ENCODE data around the gene SHB.

SHB gene

GRCh38 chr9:37984672-37985611 is 84.1 kb downstream of the SHB start:
- peak; percentile 38 for DNase-seq

GRCh38 chr9:37984278-37984671 is 84.8 kb downstream of the SHB start:
- no peak for DNase-seq

- DNase-seq: no peak
Measured at GRCh38 chr9:37983381-37984067, 85.5 kb downstream of the SHB start.

GRCh38 chr9:37979844-37980243 is 89.2 kb downstream of the SHB start:
- no peak for DNase-seq

GRCh38 chr9:37978983-37979382 is 90.0 kb downstream of the SHB start:
- DNase-seq: no peak

- no peak for DNase-seq
Measured at GRCh38 chr9:37978481-37978864, 90.6 kb downstream of the SHB start.

GRCh38 chr9:37977851-37978480 is 91.1 kb downstream of the SHB start:
- no peak for DNase-seq

GRCh38 chr9:37976714-37977477 is 92.1 kb downstream of the SHB start:
- DNase-seq: peak; percentile 21

- DNase-seq: no peak
Measured at GRCh38 chr9:37975639-37976038, 93.4 kb downstream of the SHB start.

- peak; percentile 16 for DNase-seq
Measured at GRCh38 chr9:37974506-37975173, 94.4 kb downstream of the SHB start.

- DNase-seq: no peak
Measured at GRCh38 chr9:37972351-37972848, 96.6 kb downstream of the SHB start.

GRCh38 chr9:37971691-37972090 is 97.3 kb downstream of the SHB start:
- no peak for DNase-seq

- DNase-seq: no peak
Measured at GRCh38 chr9:37971108-37971459, 97.9 kb downstream of the SHB start.

- DNase-seq: no peak
Measured at GRCh38 chr9:37970301-37971107, 98.5 kb downstream of the SHB start.

GRCh38 chr9:37969558-37970300 is 99.3 kb downstream of the SHB start:
- no peak for DNase-seq

GRCh38 chr9:37969130-37969529 is 99.9 kb downstream of the SHB start:
- DNase-seq: no peak

GRCh38 chr9:37968228-37968701 is 100.8 kb downstream of the SHB start:
- no peak for DNase-seq

GRCh38 chr9:37967761-37968080 is 101.3 kb downstream of the SHB start:
- no peak for DNase-seq

- DNase-seq: no peak
Measured at GRCh38 chr9:37967014-37967760, 101.8 kb downstream of the SHB start.

Data from kidney glomerular epithelial cell (primary cell).